ENCODE results near the gene NUMA1. TPM values are rescaled to one million over a fixed set of nuclear protein-coding genes. Genes with fewer than 3 reads are reported as not detected.
A peak's percentile ranks its signal among the peaks of the same experiment; 100 is the strongest.

NUMA1 gene
- total and polyA plus RNA-seq, 9 of the 15 experiments (the other 6 are each of a cell fraction or from before 2014, with no cell fraction given): 4.1 to 104 (median 51.2) TPM

GRCh38 chr11:71962428-71963038 lies 117.8 kb downstream of the NUMA1 start (continued):
- TF ChIP-seq BACH1 (tag; IDR thresholded peaks at IDR 0.05) (peak; percentile 89), TRIM25 (IDR thresholded peaks at IDR 0.05; ENCODE audit: borderline replicate concordance) (no peak), FOXJ2 (tag; IDR thresholded peaks at IDR 0.05) (peak; percentile 59; the same call in 1 of the 2 replicates), DPF2 (IDR thresholded peaks at IDR 0.05) (no peak), CHD2 (IDR thresholded peaks at IDR 0.05; ENCODE audit: low read depth, low read length) (no peak), ATF7 (IDR thresholded peaks at IDR 0.05) (no peak), MAFG (tag; conservative IDR thresholded peaks at IDR 0.05) (peak; percentile 97), C11orf30 (IDR thresholded peaks at IDR 0.05; ENCODE audit: low read depth) (peak; percentile 96), ZNF316 (IDR thresholded peaks at IDR 0.05) (peak; percentile 96), ZBTB8A (IDR thresholded peaks at IDR 0.05; ENCODE audit: partially characterized antibody) (no peak), SMARCE1 (IDR thresholded peaks at IDR 0.05) (peak; percentile 48; the same call in 1 of the 2 replicates), SAP30 (IDR thresholded peaks at IDR 0.05; ENCODE audit: borderline replicate concordance, insufficient read depth, low read depth, low read length, poor library complexity, severe bottlenecking) (no peak), SPI1 (IDR thresholded peaks at IDR 0.05; ENCODE audit: borderline replicate concordance, low read depth, low read length) (peak; percentile 70; the same call in 1 of the 2 replicates), MAFF (IDR thresholded peaks at IDR 0.05; ENCODE audit: low read length) (peak; percentile 95), USF1 (CRISPR knock-in tag; IDR thresholded peaks at IDR 0.05) (no peak), NFE2L1 (tag; IDR thresholded peaks at IDR 0.05; ENCODE audit: borderline replicate concordance, low read depth) (peak; percentile 93), MAFK (IDR thresholded peaks at IDR 0.05; ENCODE audit: low read length) (peak; percentile 92), TBL1XR1 (IDR thresholded peaks at IDR 0.05; ENCODE audit: low read length in 2 of 2) (no peak), JUND (IDR thresholded peaks at IDR 0.05; ENCODE audit: borderline replicate concordance, low read depth, low read length) (no peak), JUND (tag; IDR thresholded peaks at IDR 0.05; ENCODE audit: borderline replicate concordance, low read depth, low read length) (peak; percentile 57; the same call in 1 of the 3 replicates)

Data from K562 (cell line).